Hepatocyte (in vitro differentiated cells): ENCODE measurements around the gene CNST.

Source experiments
- EZH2phosphoT487 ChIP-seq: fragments of 200-600 bp; sonication (generic); IDR thresholded peaks from one replicate; pipeline ENCODE4 v1.6.1; 2018; ENCODE audit warnings: antibody characterized with exemption, mild to moderate bottlenecking, low read depth, moderate library complexity; ENCODE audit not compliant: unreplicated experiment, severe bottlenecking
- TF ChIP-seq, protein P1 (sequence below): fragments of 200-600 bp; sonication (generic); IDR thresholded peaks from 2 replicates; pipeline ENCODE4 v1.5.1; 2016; ENCODE audit warnings: antibody characterized with exemption, mild to moderate bottlenecking; ENCODE audit not compliant: poor library complexity

DNA sequence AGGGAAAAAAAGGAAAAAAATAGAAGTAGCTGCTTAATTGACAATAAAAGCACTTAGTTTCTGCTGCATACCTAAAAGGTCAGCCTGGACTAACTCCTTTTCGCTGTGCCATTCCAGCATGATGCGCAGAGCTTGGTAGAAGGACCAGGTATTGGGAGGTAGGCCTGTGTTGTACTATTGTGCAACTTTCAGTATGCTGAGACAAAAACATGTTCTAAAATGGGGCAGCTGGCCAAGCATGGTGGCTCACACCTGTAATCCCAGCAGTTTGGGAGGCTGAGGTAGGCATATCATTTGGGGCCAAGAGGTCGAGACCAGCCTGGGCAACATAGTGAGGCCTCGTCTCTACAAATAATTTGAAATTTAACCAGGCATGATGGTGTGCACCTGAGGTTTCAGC lies 142.9 kb downstream of the CNST start:
- TF ChIP-seq EZH2phosphoT487 = no peak
- TF ChIP-seq, protein P1, sequence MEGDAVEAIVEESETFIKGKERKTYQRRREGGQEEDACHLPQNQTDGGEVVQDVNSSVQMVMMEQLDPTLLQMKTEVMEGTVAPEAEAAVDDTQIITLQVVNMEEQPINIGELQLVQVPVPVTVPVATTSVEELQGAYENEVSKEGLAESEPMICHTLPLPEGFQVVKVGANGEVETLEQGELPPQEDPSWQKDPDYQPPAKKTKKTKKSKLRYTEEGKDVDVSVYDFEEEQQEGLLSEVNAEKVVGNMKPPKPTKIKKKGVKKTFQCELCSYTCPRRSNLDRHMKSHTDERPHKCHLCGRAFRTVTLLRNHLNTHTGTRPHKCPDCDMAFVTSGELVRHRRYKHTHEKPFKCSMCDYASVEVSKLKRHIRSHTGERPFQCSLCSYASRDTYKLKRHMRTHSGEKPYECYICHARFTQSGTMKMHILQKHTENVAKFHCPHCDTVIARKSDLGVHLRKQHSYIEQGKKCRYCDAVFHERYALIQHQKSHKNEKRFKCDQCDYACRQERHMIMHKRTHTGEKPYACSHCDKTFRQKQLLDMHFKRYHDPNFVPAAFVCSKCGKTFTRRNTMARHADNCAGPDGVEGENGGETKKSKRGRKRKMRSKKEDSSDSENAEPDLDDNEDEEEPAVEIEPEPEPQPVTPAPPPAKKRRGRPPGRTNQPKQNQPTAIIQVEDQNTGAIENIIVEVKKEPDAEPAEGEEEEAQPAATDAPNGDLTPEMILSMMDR = no peak
